Measurements from ENCODE around the gene BIRC2. TPM values are rescaled to one million over a fixed set of nuclear protein-coding genes. Genes with fewer than 3 reads are reported as not detected.

Gene BIRC2
- total and polyA plus RNA-seq, 9 of the 15 experiments (the other 6 are each of a cell fraction or from before 2014, with no cell fraction given) = 14.3 to 45.9 (median 20.7) TPM

- TF ChIP-seq E2F1 (CRISPR knock-in tag; IDR thresholded peaks at IDR 0.05) (no peak), FOXK1 (CRISPR knock-in tag; IDR thresholded peaks at IDR 0.05; ENCODE audit: borderline replicate concordance) (no peak)
Measured at GRCh38 chr11:102413497-102413896, 66.5 kb downstream of the BIRC2 start (continued).

DNA sequence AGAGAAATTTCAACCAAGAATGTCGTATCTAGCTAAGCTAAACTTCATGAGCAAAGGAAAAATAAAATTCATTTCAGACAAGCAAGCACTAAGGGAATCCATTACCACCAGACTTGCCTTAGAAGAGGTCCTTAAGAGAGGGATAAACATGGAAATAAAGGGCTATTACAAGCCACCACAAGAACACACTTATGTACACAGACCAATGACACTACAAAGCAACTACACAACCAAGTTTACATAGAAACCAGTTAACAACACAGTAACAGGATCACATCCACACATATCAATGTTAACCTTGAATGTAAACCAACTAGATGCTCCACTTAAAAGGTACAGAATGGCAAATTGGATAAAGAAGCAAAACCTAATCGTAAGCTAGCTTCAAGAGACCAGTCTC is 67.5 kb downstream of the BIRC2 start:
- H3K9me1 ChIP-seq (ENCODE audit: control insufficient read depth, insufficient read depth, low read length) = no peaks in the 10 kb centered on the region
- no peak overlapping the region for H3K27ac ChIP-seq (ENCODE audit: extremely low read depth, low read depth, low read length)
- H4K20me1 ChIP-seq (replicated peaks; ENCODE audit: control insufficient read depth, insufficient read depth, low read length) = no peaks in the 10 kb centered on the region
- ATAC-seq (peak; percentile 15; the same call in 1 of the 3 replicates), DNase-seq (ENCODE audit: extremely low read depth in 1 of 4, low spot score in 3 of 4) (no peak), FAIRE-seq (no peak)
- H3K27me3 ChIP-seq (ENCODE audit: control insufficient read depth in 2 of 2, insufficient read depth in 2 of 2, low read length in 2 of 2) = no peaks in the 10 kb centered on the region
- CTCF ChIA-PET (ENCODE audit: low intra/inter-chr PET ratio) = no interaction called here
- no peak overlapping the region for H2AFZ ChIP-seq (ENCODE audit: low read depth, low read length)
- H3K4me1 ChIP-seq (replicated peaks in 1 of 2; ENCODE audit: control insufficient read depth in 2 of 2, insufficient read depth in 2 of 2, low read length in 2 of 2) = peaks cover 0 to 6% of the 10 kb centered on the region in 2 experiments; a peak in 1 of 5 replicates
- in situ Hi-C loops (cut with MboI) = no loop called here
- POLR2A ChIA-PET = no interaction called here
- H3K36me3 ChIP-seq (ENCODE audit: control insufficient read depth, insufficient read depth, low read length) = no peaks in the 10 kb centered on the region
- H3K4me3 ChIP-seq = no peak overlapping the region
- no peaks in the 10 kb centered on the region for H3K9me3 ChIP-seq (replicated peaks; ENCODE audit: control insufficient read depth, insufficient read depth, low read depth, low read length)
- H3K9ac ChIP-seq (ENCODE audit: insufficient read depth in 1 of 2, low read depth in 2 of 2, low read length in 2 of 2) = no peak overlapping the region
- WGBS (ENCODE audit: insufficient coverage, low coverage, missing lambda C conversion rate) = 86% methylated on average over 2 of the region's 2 CpGs
- intact Hi-C loops (cut with micrococcal nuclease) = no loop called here
- no TSS peak for BruUV-seq (replicated peaks)
- peaks cover 67% of the 10 kb centered on the region for H3K79me2 ChIP-seq (ENCODE audit: control insufficient read depth, insufficient read depth, low read length)
- H3K4me2 ChIP-seq (ENCODE audit: insufficient read depth, low read length) = no peak overlapping the region
- TF ChIP-seq SIX5 (IDR thresholded peaks at IDR 0.05; ENCODE audit: borderline replicate concordance in 1 of 2, insufficient read depth in 1 of 2, low read depth in 1 of 2, low read length in 2 of 2) (no peak), RBM17 (IDR thresholded peaks at IDR 0.05; ENCODE audit: borderline replicate concordance, low read depth, low read length) (no peak), ZEB2 (IDR thresholded peaks at IDR 0.05) (no peak), ZNF324 (CRISPR knock-in tag; IDR thresholded peaks at IDR 0.05) (no peak), NFYB (IDR thresholded peaks at IDR 0.05; ENCODE audit: extremely low read depth, insufficient read length) (no peak), MCM3 (IDR thresholded peaks at IDR 0.05) (no peak), JUND (IDR thresholded peaks at IDR 0.05; ENCODE audit: borderline replicate concordance, low read depth, low read length) (no peak), JUND (tag; IDR thresholded peaks at IDR 0.05; ENCODE audit: borderline replicate concordance, low read depth, low read length) (no peak), FIP1L1 (IDR thresholded peaks at IDR 0.05; ENCODE audit: low read depth, low read length, poor library complexity, severe bottlenecking) (no peak), MAFK (IDR thresholded peaks at IDR 0.05; ENCODE audit: low read length) (no peak), HDAC6 (IDR thresholded peaks at IDR 0.05; ENCODE audit: low read depth, low read length) (no peak), RBM25 (IDR thresholded peaks at IDR 0.05; ENCODE audit: low read depth, low read length, severe bottlenecking) (no peak), FOSL1 (tag; conservative IDR thresholded peaks at IDR 0.05) (no peak), ZNF134 (CRISPR knock-in tag; conservative IDR thresholded peaks at IDR 0.05) (no peak), ZBTB49 (CRISPR knock-in tag; IDR thresholded peaks at IDR 0.05; ENCODE audit: borderline replicate concordance) (no peak), ZKSCAN3 (CRISPR knock-in tag; IDR thresholded peaks at IDR 0.05) (no peak), CHD4 (IDR thresholded peaks at IDR 0.05; ENCODE audit: insufficient read depth, insufficient replicate concordance, low read depth, low read length, poor library complexity, severe bottlenecking) (no peak), ETV5 (CRISPR knock-in tag; IDR thresholded peaks at IDR 0.05; ENCODE audit: low read depth) (no peak), HLTF (IDR thresholded peaks at IDR 0.05) (no peak)

Measured in K562 (cell line).